OCI-LY1 (cell line): Measurements from ENCODE around the gene MSMP.

Experiments used
- H2AFZ ChIP-seq: fragments of 200-600 bp; sonication (generic), shearing (Covaris generic); 2 replicates; pipeline ENCODE4 v1.6.0; 2014; ENCODE audit warnings: antibody characterized with exemption, mild to moderate bottlenecking, low read length
- H3F3A ChIP-seq: fragments of 200-600 bp; sonication (generic), shearing (Covaris generic); 2 replicates; pipeline ENCODE4 v1.6.0; 2014; ENCODE audit warnings: mild to moderate bottlenecking, antibody characterized with exemption, low read length, moderate library complexity; ENCODE audit not compliant: insufficient read depth
- H3K27ac ChIP-seq: fragments of 200-600 bp; sonication (generic); 2 replicates; pipeline ENCODE4 v1.5.1; 2014; ENCODE audit warnings: low read length, mixed run types, mild to moderate bottlenecking, low read depth; ENCODE audit not compliant: poor library complexity, severe bottlenecking
- H3K27me3 ChIP-seq: fragments of 200-600 bp; sonication (generic); 2 replicates; pipeline ENCODE4 v1.6.0; 2014; ENCODE audit warnings: antibody characterized with exemption, mild to moderate bottlenecking, low read length, moderate library complexity; ENCODE audit not compliant: insufficient read depth
- H3K36me3 ChIP-seq: fragments of 200-600 bp; sonication (generic); 2 replicates; pipeline ENCODE4 v1.6.1; 2014; ENCODE audit warnings: mild to moderate bottlenecking, antibody characterized with exemption, low read length, moderate library complexity, mixed read lengths; ENCODE audit not compliant: insufficient read depth
- H3K4me1 ChIP-seq: fragments of 200-600 bp; sonication (generic); 2 replicates; pipeline ENCODE4 v1.5.1; 2014; ENCODE audit warnings: mild to moderate bottlenecking, low read length, moderate library complexity; ENCODE audit not compliant: insufficient read depth, severe bottlenecking
- H3K4me2 ChIP-seq: fragments of 200-600 bp; sonication (generic), shearing (Covaris generic); 2 replicates; pipeline ENCODE4 v1.6.1; 2014; ENCODE audit warnings: low read length
- H3K4me3 ChIP-seq: fragments of 200-600 bp; sonication (generic); 2 replicates; pipeline ENCODE4 v1.5.1; 2014; ENCODE audit warnings: low read length, low read depth, mild to moderate bottlenecking, mixed read lengths; ENCODE audit not compliant: poor library complexity, severe bottlenecking
- H3K79me2 ChIP-seq: fragments of 200-600 bp; shearing (Covaris generic); 2 replicates; pipeline ENCODE4 v1.6.1; 2016; ENCODE audit warnings: mixed run types, low read length, mixed read lengths; ENCODE audit not compliant: insufficient read depth
- H3K9ac ChIP-seq: fragments of 200-600 bp; sonication (generic), shearing (Covaris generic); 2 replicates; pipeline ENCODE4 v1.6.1; 2014; ENCODE audit warnings: mild to moderate bottlenecking, low read length, mixed read lengths
- H3K9me2 ChIP-seq: fragments of 200-600 bp; sonication (generic), shearing (Covaris generic); 2 replicates; pipeline ENCODE4 v1.6.1; 2014; ENCODE audit warnings: low read depth, mild to moderate bottlenecking, low read length, mixed read lengths
- H3K9me3 ChIP-seq: fragments of 200-600 bp; shearing (Covaris generic); 2 replicates; pipeline ENCODE4 v1.6.1; 2014; ENCODE audit warnings: low read length, mixed read lengths
- H4K20me1 ChIP-seq: fragments of 200-600 bp; sonication (generic), shearing (Covaris generic); 2 replicates; pipeline ENCODE4 v1.6.0; 2016; ENCODE audit warnings: mild to moderate bottlenecking, low read length; ENCODE audit not compliant: insufficient read depth
- CTCF ChIP-seq: fragments of 200-600 bp; sonication (generic), shearing (Covaris generic); IDR thresholded peaks from 2 replicates; pipeline ENCODE4 v1.5.1; 2017; ENCODE audit warnings: mild to moderate bottlenecking, antibody characterized with exemption, low read length, moderate library complexity, mixed read lengths
- EZH2 ChIP-seq: fragments of 200-600 bp; sonication (generic), shearing (Covaris generic); IDR thresholded peaks from 2 replicates; pipeline ENCODE4 v1.8.0; 2017; ENCODE audit warnings: borderline replicate concordance, mixed run types, mild to moderate bottlenecking, antibody characterized with exemption, low read length, moderate library complexity, mixed read lengths

The MSMP gene

GRCh38 chr9:35771943-35772342 lies 17.9 kb upstream of the MSMP start:
- Histone ChIP-seq H3K4me3 (no peak overlapping the region), H3K36me3 (no peaks in the 10 kb centered on the region), H3K4me1 (peaks cover 40% of the 10 kb centered on the region), H3K9me3 (no peaks in the 10 kb centered on the region), H3K9me2 (no peaks in the 10 kb centered on the region), H2AFZ (no peak overlapping the region), H3K4me2 (no peak overlapping the region), H3K27ac (no peak overlapping the region), H3K27me3 (no peaks in the 10 kb centered on the region), H3K9ac (no peak overlapping the region), H4K20me1 (no peaks in the 10 kb centered on the region), H3K79me2 (no peaks in the 10 kb centered on the region), H3F3A (no peaks in the 10 kb centered on the region)
- no peak for TF ChIP-seq CTCF
- no peak for TF ChIP-seq EZH2

DNA sequence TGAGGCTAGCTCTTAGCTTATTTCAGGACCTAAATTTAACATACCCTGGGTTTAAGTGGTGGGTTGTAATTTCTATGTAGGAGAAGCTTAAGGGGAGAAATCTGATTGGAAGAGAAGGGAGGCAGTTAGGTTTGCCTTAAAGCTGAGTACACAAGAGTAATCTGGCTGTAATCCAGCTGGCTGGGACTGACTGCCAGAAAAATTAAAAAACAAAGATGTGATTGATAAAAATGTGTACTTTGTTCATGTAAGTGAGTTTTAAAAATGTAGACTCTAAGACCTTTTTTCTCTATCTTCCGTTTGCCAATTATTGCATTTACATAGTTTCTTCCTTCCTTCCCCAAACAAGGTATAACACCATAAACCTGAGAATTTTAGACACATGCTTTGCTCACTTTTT lies 17.5 kb upstream of the MSMP start:
- Histone ChIP-seq H3K4me2 (no peak overlapping the region), H3K27ac (no peak overlapping the region)

GRCh38 chr9:35771075-35771433 lies 17.0 kb upstream of the MSMP start:
- Histone ChIP-seq H3K4me1 (peaks cover 33% of the 10 kb centered on the region), H3F3A (no peaks in the 10 kb centered on the region), H3K79me2 (no peaks in the 10 kb centered on the region), H3K27ac (no peak overlapping the region), H3K27me3 (no peaks in the 10 kb centered on the region), H4K20me1 (no peaks in the 10 kb centered on the region), H3K9ac (no peak overlapping the region), H3K4me3 (no peak overlapping the region), H2AFZ (no peak overlapping the region), H3K36me3 (no peaks in the 10 kb centered on the region), H3K9me3 (no peaks in the 10 kb centered on the region), H3K4me2 (no peak overlapping the region), H3K9me2 (no peaks in the 10 kb centered on the region)
- TF ChIP-seq CTCF (no peak), EZH2 (no peak)

More for the DNA sequence above, 17.5 kb upstream of the MSMP start:
- no peaks in the 10 kb centered on the region for H3K27me3 ChIP-seq
- no peaks in the 10 kb centered on the region for H3K9me3 ChIP-seq
- no peaks in the 10 kb centered on the region for H3K79me2 ChIP-seq
- no peak overlapping the region for H3K4me3 ChIP-seq
- no peaks in the 10 kb centered on the region for H4K20me1 ChIP-seq
- no peak overlapping the region for H2AFZ ChIP-seq
- H3K36me3 ChIP-seq, result no peaks in the 10 kb centered on the region
- TF ChIP-seq CTCF (no peak), EZH2 (no peak)
- no peaks in the 10 kb centered on the region for H3F3A ChIP-seq
- H3K9me2 ChIP-seq, result no peaks in the 10 kb centered on the region
- no peak overlapping the region for H3K9ac ChIP-seq
- H3K4me1 ChIP-seq, result peaks cover 38% of the 10 kb centered on the region
